ENCODE results near the gene APLF.

The APLF gene

DNA sequence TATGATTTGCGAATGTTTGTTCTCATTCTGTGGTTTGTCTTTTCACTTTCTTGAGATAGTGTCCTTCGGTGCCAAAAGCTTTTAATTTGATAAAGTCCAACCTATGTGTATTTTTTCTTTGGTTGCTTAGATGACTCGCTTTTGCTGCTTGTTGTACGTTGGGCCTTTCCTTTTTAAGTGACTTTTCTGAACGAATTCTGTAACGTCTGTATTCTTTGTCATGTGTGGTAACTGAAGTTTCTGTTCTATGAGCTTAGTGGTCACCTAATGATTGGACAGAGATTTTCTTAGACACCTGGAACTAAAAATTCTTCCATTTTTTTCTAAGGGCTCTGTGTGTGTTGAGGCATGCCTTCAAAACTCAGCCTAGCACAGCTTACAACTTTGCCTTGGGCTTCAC is 156.4 kb downstream of the APLF start:
- H3K27me3 ChIP-seq (ENCODE audit: insufficient read depth, insufficient read length), result no peaks in the 10 kb centered on the region
- no peak for DNase-seq (ENCODE audit: low read depth, low spot score)
- no peak for TF ChIP-seq SUZ12 (IDR thresholded peaks at IDR 0.05; ENCODE audit: extremely low read depth, insufficient read depth, insufficient read length)
- TF ChIP-seq YY1 (IDR thresholded peaks at IDR 0.05; ENCODE audit: insufficient read depth, insufficient read length), result no peak
- no peak for TF ChIP-seq ZNF274 (IDR thresholded peaks at IDR 0.05; ENCODE audit: low read depth, low read length)
- no peaks in the 10 kb centered on the region for H3K36me3 ChIP-seq (ENCODE audit: insufficient read depth, insufficient read length, low read length)
- no peak overlapping the region for H3K9ac ChIP-seq (ENCODE audit: insufficient read length, low read depth)
- H3K4me1 ChIP-seq (ENCODE audit: insufficient read depth, insufficient read length), result no peaks in the 10 kb centered on the region
- no peaks in the 10 kb centered on the region for H3K9me3 ChIP-seq (ENCODE audit: insufficient read depth, low read length)
- no peak overlapping the region for H3K4me3 ChIP-seq (ENCODE audit: insufficient read length, low read depth)

GRCh38 chr2:68627615-68628014 is 160.2 kb downstream of the APLF start:
- no peaks in the 10 kb centered on the region for H3K27me3 ChIP-seq (ENCODE audit: insufficient read depth, insufficient read length)
- H3K4me1 ChIP-seq (ENCODE audit: insufficient read depth, insufficient read length), result no peaks in the 10 kb centered on the region
- no peak for TF ChIP-seq YY1 (IDR thresholded peaks at IDR 0.05; ENCODE audit: insufficient read depth, insufficient read length)
- no peak for TF ChIP-seq SUZ12 (IDR thresholded peaks at IDR 0.05; ENCODE audit: extremely low read depth, insufficient read depth, insufficient read length)
- TF ChIP-seq ZNF274 (IDR thresholded peaks at IDR 0.05; ENCODE audit: low read depth, low read length), result no peak
- no peak overlapping the region for H3K9ac ChIP-seq (ENCODE audit: insufficient read length, low read depth)
- no peak for DNase-seq (ENCODE audit: low read depth, low spot score)
- H3K36me3 ChIP-seq (ENCODE audit: insufficient read depth, insufficient read length, low read length), result no peaks in the 10 kb centered on the region
- H3K9me3 ChIP-seq (ENCODE audit: insufficient read depth, low read length), result no peaks in the 10 kb centered on the region
- H3K4me3 ChIP-seq (ENCODE audit: insufficient read length, low read depth), result no peak overlapping the region
